A549 (cell line): ENCODE measurements around the gene SELPLG.

Source experiments
- CEBPB ChIP-seq, 2 experiments: fragments of >200 bp in 1 of 2; sonication (Bioruptor Twin) in 1 of 2; formaldehyde crosslinking in 1 of 2; IDR thresholded peaks; 2 replicates each; pipeline ENCODE4 v1.6.1; 2012 to 2016
- CTCF ChIP-seq: fragments of >200 bp; sonication (Bioruptor Twin); formaldehyde crosslinking; IDR thresholded peaks from 3 replicates; pipeline ENCODE4 v1.5.1; 2016
- MAFK ChIP-seq: fragments of 450-650 bp; IDR thresholded peaks from 2 replicates; pipeline ENCODE4 v1.6.1; 2014; ENCODE audit not compliant: partially characterized antibody
- NFE2L2 ChIP-seq: fragments of 150-350 bp; conservative IDR thresholded peaks from 2 replicates; pipeline ENCODE4 v1.6.1; 2014; ENCODE audit warnings: low read length
- NPAS2 ChIP-seq: fragments of 250-450 bp; sonication (Bioruptor Pico); IDR thresholded peaks from 2 replicates; pipeline ENCODE4 v1.8.0; 2022; ENCODE audit warnings: mild to moderate bottlenecking, moderate library complexity, borderline replicate concordance
- PHF8 ChIP-seq: fragments of 200-600 bp; sonication (generic); IDR thresholded peaks from 2 replicates; pipeline ENCODE4 v1.6.1; 2016; ENCODE audit warnings: low read depth, mild to moderate bottlenecking, antibody characterized with exemption, moderate library complexity, borderline replicate concordance
- POLR2A ChIP-seq: IDR thresholded peaks from 2 replicates; pipeline ENCODE4 v1.6.1; 2012; ENCODE audit warnings: mild to moderate bottlenecking, low read length
- RAD21 ChIP-seq, 2 experiments: fragments of >200 bp in 1 of 2; sonication (Bioruptor Twin) in 1 of 2; formaldehyde crosslinking in 1 of 2; IDR thresholded peaks in 1 of 2; conservative IDR thresholded peaks in 1 of 2; 2 replicates in 1 of 2; 3 replicates in 1 of 2; pipeline ENCODE4 v1.6.1; 2012 to 2018; ENCODE audit warnings: inconsistent platforms in 1 of 2
- REST ChIP-seq: fragments of 200-600 bp; sonication (generic); IDR thresholded peaks from 2 replicates; pipeline ENCODE4 v1.6.1; 2016; ENCODE audit warnings: antibody characterized with exemption, mild to moderate bottlenecking, moderate library complexity
- TP53 ChIP-seq: fragments of 250-450 bp; sonication (Bioruptor Pico); IDR thresholded peaks from 2 replicates; pipeline ENCODE4 v1.5.0; 2021; ENCODE audit warnings: mild to moderate bottlenecking, moderate library complexity
- TF ChIP-seq, protein P1 (sequence below): IDR thresholded peaks from 2 replicates; pipeline ENCODE4 v1.6.1; 2012

DNA sequence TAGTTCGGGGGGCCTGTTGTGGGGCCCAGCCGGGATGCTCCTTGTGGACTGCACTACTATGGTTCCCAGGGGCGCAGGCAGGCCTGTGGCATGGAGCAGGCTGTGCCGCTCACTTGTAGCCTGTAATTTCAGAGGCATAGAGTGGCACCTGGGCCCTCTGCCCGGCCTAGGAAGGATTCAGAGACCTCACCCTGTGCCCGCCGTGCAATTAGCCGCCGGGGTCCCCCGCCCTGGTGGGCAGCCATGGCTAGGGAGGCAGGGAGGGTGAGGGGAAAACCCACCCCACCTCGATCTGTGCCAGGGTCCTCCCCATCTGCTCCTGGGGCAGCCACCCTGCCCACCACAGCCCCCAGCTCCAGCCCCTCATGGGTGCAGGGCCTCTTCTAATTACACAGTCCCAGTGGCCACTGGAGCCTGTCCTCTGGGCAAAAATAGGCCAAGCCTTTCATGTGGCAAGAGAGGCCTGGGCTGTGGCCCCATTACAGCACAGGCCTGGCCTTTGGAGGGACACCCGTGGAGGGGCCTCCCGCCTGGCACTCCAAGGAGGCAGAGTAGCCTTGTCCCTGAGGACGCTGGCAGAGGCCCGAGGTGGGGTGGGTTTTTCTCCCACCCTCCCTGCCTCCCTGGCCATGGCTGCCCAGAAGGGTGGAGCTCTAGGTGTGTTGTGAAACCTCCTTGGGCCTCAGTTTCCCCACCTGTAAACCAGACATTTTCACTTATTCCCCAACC lies 30.6 kb downstream of the SELPLG start:
- no peak for TF ChIP-seq MAFK
- no peak for TF ChIP-seq POLR2A
- TF ChIP-seq RAD21 (conservative IDR thresholded peaks at IDR 0.05 in 1 of 2, IDR thresholded peaks at IDR 0.05 in 1 of 2), result no peak
- TF ChIP-seq REST, result no peak
- no peak for TF ChIP-seq NFE2L2
- no peak for TF ChIP-seq CTCF
- no peak for TF ChIP-seq PHF8
- no peak for TF ChIP-seq CEBPB (IDR thresholded peaks at IDR 0.05)
- no peak for TF ChIP-seq NPAS2 (CRISPR knock-in tag)
- TF ChIP-seq, protein P1, sequence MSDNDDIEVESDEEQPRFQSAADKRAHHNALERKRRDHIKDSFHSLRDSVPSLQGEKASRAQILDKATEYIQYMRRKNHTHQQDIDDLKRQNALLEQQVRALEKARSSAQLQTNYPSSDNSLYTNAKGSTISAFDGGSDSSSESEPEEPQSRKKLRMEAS, result no peak
- TF ChIP-seq TP53, result no peak
